RWPE1 (cell line): ENCODE data around the gene FAM107B.
A peak's percentile ranks its signal among the peaks of the same experiment; 100 is the strongest.

Experiments used
- CTCF ChIA-PET: fragments of 350-600 bp; sonication (Branson Sonifier 250); formaldehyde crosslinking; extraction: SDS; loops from one replicate; lab custom pipeline; 2021; lab: Yijun Ruan, JAX
- POLR2A ChIA-PET: fragments of 400-600 bp; formaldehyde crosslinking; extraction: SDS; loops from one replicate; lab custom pipeline; 2020; ENCODE audit warnings: antibody characterized with exemption; ENCODE audit not compliant: low non-redundant PET; lab: Yijun Ruan, JAX
- DNase-seq: peaks from one replicate; pipeline ENCODE4 v3.0.0; 2012; ENCODE audit warnings: low spot score
- H3K27ac ChIP-seq: fragments of 450-650 bp; 2 replicates; pipeline ENCODE4 v1.5.1; 2017
- CTCF ChIP-seq: fragments of 450-650 bp; conservative IDR thresholded peaks from 2 replicates; pipeline ENCODE4 v1.5.1; 2017; ENCODE audit warnings: low read depth, mild to moderate bottlenecking

FAM107B gene

GRCh38 chr10:14476641-14477407 is 297.9 kb downstream of the FAM107B start:
- TF ChIP-seq CTCF = no peak
- POLR2A ChIA-PET = no interaction called here
- no peak for DNase-seq
- peak overlapping the region; percentile 40; the same call in 1 of the 2 replicates for H3K27ac ChIP-seq
- CTCF ChIA-PET = interaction anchor here (0.7 to 1.3 kb wide), 3 partner anchors 10 to 280 kb away, joined by 4 to 5 read pairs (median 4); no protein-coding TSS in a partner anchor

GRCh38 chr10:14476006-14476405 is 298.7 kb downstream of the FAM107B start:
- no peak for TF ChIP-seq CTCF
- ChIA-PET CTCF (interaction anchor here (0.6 to 1.3 kb wide), 3 partner anchors 15 to 279 kb away, joined by 3 to 4 read pairs (median 4); no protein-coding TSS in a partner anchor), POLR2A (no interaction called here)
- DNase-seq = no peak
- H3K27ac ChIP-seq = peak overlapping the region; percentile 40; the same call in 1 of the 2 replicates

GRCh38 chr10:14474656-14475055 is 300.0 kb downstream of the FAM107B start:
- H3K27ac ChIP-seq = no peak overlapping the region
- ChIA-PET POLR2A (no interaction called here), CTCF (no interaction called here)
- TF ChIP-seq CTCF = no peak
- DNase-seq = no peak

- DNase-seq = no peak
- ChIA-PET CTCF (interaction anchor here (2.0 kb wide), 1 partner anchor 8 kb away, joined by 5 read pairs; no protein-coding TSS in a partner anchor), POLR2A (no interaction called here)
- TF ChIP-seq CTCF = no peak
- no peak overlapping the region for H3K27ac ChIP-seq
Measured at GRCh38 chr10:14470920-14471319, 303.8 kb downstream of the FAM107B start.

- H3K27ac ChIP-seq = no peak overlapping the region
- ChIA-PET POLR2A (no interaction called here), CTCF (no interaction called here)
- DNase-seq = no peak
- TF ChIP-seq CTCF = no peak
Measured at GRCh38 chr10:14468726-14469125, 306.0 kb downstream of the FAM107B start.
